ENCODE data around the gene CYP4F22.
"Not testable (repeated sequence)": the region's sequence is repeated elsewhere in the genome, so short reads cannot be mapped to it uniquely, and the experiment has no call there.

Gene CYP4F22

GRCh38 chr19:15532779-15533521 is 24.6 kb downstream of the CYP4F22 start:
- no peak overlapping the region for H3K4me2 ChIP-seq
- no peak for TF ChIP-seq CTCF (conservative IDR thresholded peaks at IDR 0.05; ENCODE audit: low read depth, low read length)

DNA sequence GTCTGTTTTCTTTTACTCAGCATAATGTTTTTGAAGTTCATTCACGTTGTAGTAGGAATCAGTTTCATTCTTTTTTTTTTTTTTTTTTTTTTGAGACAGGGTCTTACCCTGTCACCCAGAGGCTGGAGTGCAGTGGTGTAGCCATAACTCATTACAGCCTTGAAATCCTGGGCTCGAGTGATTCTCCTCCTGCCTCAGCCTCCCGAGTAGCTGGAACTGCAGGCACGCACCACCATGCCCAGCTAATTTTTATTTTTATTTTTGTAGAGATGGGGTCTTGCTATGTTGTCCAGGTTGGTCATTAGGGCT is 25.2 kb downstream of the CYP4F22 start:
- H3K9ac ChIP-seq; H3K4me3 ChIP-seq (IDR thresholded peaks at IDR 0.05; ENCODE audit: insufficient read depth, low read depth, low read length); H3K79me2 ChIP-seq (ENCODE audit: insufficient read depth, low read depth); H3K4me1 ChIP-seq (ENCODE audit: low read depth, poor library complexity, severe bottlenecking); H3K36me3 ChIP-seq (ENCODE audit: insufficient read depth); H3K27ac ChIP-seq; H2AFZ ChIP-seq (ENCODE audit: low read depth); H3K27me3 ChIP-seq (ENCODE audit: insufficient read depth, low read depth); H3K4me2 ChIP-seq; H4K20me1 ChIP-seq (ENCODE audit: insufficient read depth): not testable (repeated sequence)

More at GRCh38 chr19:15532779-15533521, 24.6 kb downstream of the CYP4F22 start:
- Histone ChIP-seq H3K27me3 (ENCODE audit: insufficient read depth, low read depth) (no peaks in the 10 kb centered on the region; the same call in 1 of the 2 replicates), H3K27ac (no peak overlapping the region), H3K4me1 (ENCODE audit: low read depth, poor library complexity, severe bottlenecking) (no peaks in the 10 kb centered on the region), H4K20me1 (ENCODE audit: insufficient read depth) (no peaks in the 10 kb centered on the region), H3K4me3 (IDR thresholded peaks at IDR 0.05; ENCODE audit: insufficient read depth, low read depth, low read length) (no peak overlapping the region), H3K9ac (no peak overlapping the region), H2AFZ (ENCODE audit: low read depth) (no peak overlapping the region), H3K79me2 (ENCODE audit: insufficient read depth, low read depth) (no peaks in the 10 kb centered on the region), H3K36me3 (ENCODE audit: insufficient read depth) (no peaks in the 10 kb centered on the region)

- no peak overlapping the region for H3K4me2 ChIP-seq
Observed at GRCh38 chr19:15534957-15535864, 26.9 kb downstream of the CYP4F22 start.

GRCh38 chr19:15536350-15536749 is 28.0 kb downstream of the CYP4F22 start:
- H3K27ac ChIP-seq: no peak overlapping the region
- no peaks in the 10 kb centered on the region for H3K79me2 ChIP-seq (ENCODE audit: insufficient read depth, low read depth)
- no peaks in the 10 kb centered on the region for H3K4me1 ChIP-seq (ENCODE audit: low read depth, poor library complexity, severe bottlenecking)
- H4K20me1 ChIP-seq (ENCODE audit: insufficient read depth): no peaks in the 10 kb centered on the region
- no peaks in the 10 kb centered on the region for H3K36me3 ChIP-seq (ENCODE audit: insufficient read depth)
- H2AFZ ChIP-seq (ENCODE audit: low read depth): no peak overlapping the region
- no peak for TF ChIP-seq CTCF (conservative IDR thresholded peaks at IDR 0.05; ENCODE audit: low read depth, low read length)
- peaks cover 8% of the 10 kb centered on the region; the same call in 1 of the 2 replicates for H3K27me3 ChIP-seq (ENCODE audit: insufficient read depth, low read depth)
- H3K9ac ChIP-seq: no peak overlapping the region
- H3K4me2 ChIP-seq: no peak overlapping the region
- no peak overlapping the region for H3K4me3 ChIP-seq (IDR thresholded peaks at IDR 0.05; ENCODE audit: insufficient read depth, low read depth, low read length)

More at GRCh38 chr19:15534957-15535864, 26.9 kb downstream of the CYP4F22 start:
- Histone ChIP-seq H3K9ac (no peak overlapping the region), H3K27ac (no peak overlapping the region), H3K4me3 (IDR thresholded peaks at IDR 0.05; ENCODE audit: insufficient read depth, low read depth, low read length) (no peak overlapping the region), H3K79me2 (ENCODE audit: insufficient read depth, low read depth) (no peaks in the 10 kb centered on the region), H4K20me1 (ENCODE audit: insufficient read depth) (no peaks in the 10 kb centered on the region), H3K4me1 (ENCODE audit: low read depth, poor library complexity, severe bottlenecking) (no peaks in the 10 kb centered on the region), H2AFZ (ENCODE audit: low read depth) (no peak overlapping the region), H3K27me3 (ENCODE audit: insufficient read depth, low read depth) (peaks cover 8% of the 10 kb centered on the region; the same call in 1 of the 2 replicates), H3K36me3 (ENCODE audit: insufficient read depth) (no peaks in the 10 kb centered on the region)
- no peak for TF ChIP-seq CTCF (conservative IDR thresholded peaks at IDR 0.05; ENCODE audit: low read depth, low read length)

Measured in KMS-11 (cell line).